Stimulated activated CD8-positive, alpha-beta memory T cell treated with anti-CD3 and anti-CD28 coated beads, Interleukin-15, amount 100 ng/mL, for 4 hours (primary cell): ENCODE results near the gene FAM187B.
"Not testable (repeated sequence)": the region's sequence is repeated elsewhere in the genome, so short reads cannot be mapped to it uniquely, and the experiment has no call there.

ENCODE experiments used
- DNase-seq, 2 donors: peaks; one replicate each; pipeline ENCODE4 v3.0.0-alpha.2; 2020; ENCODE audit warnings: low read depth in 2 of 2

Gene FAM187B

GRCh38 chr19:35236638-35237400, 8.3 kb upstream of the FAM187B start:
- no peak for DNase-seq

- DNase-seq, result no peak
Observed at GRCh38 chr19:35232912-35233311, 4.4 kb upstream of the FAM187B start.

GRCh38 chr19:35231956-35232645, 3.6 kb upstream of the FAM187B start:
- DNase-seq, result no peak

- DNase-seq, result no peak
Observed at GRCh38 chr19:35229601-35230000, 1.1 kb upstream of the FAM187B start.

GRCh38 chr19:35226748-35227147, 1.8 kb downstream of the FAM187B start:
- no peak for DNase-seq

- DNase-seq, result no peak
Observed at GRCh38 chr19:35225951-35226350, 2.6 kb downstream of the FAM187B start.

GRCh38 chr19:35224681-35225571, 3.6 kb downstream of the FAM187B start:
- no peak for DNase-seq

GRCh38 chr19:35223862-35224505, 4.6 kb downstream of the FAM187B start:
- no peak for DNase-seq

- DNase-seq, result no peak
Observed at GRCh38 chr19:35223084-35223790, 5.3 kb downstream of the FAM187B start.

GRCh38 chr19:35222373-35223015, 6.0 kb downstream of the FAM187B start:
- no peak for DNase-seq

- DNase-seq, result not testable (repeated sequence)
Observed at GRCh38 chr19:35220973-35221590, 7.5 kb downstream of the FAM187B start.

GRCh38 chr19:35220315-35220921, 8.1 kb downstream of the FAM187B start:
- DNase-seq, result no peak

GRCh38 chr19:35219008-35219407, 9.5 kb downstream of the FAM187B start:
- DNase-seq, result no peak

- DNase-seq, result no peak
Observed at GRCh38 chr19:35217649-35217990, 10.9 kb downstream of the FAM187B start.

GRCh38 chr19:35216833-35217648, 11.5 kb downstream of the FAM187B start:
- DNase-seq, result no peak

GRCh38 chr19:35216016-35216832, 12.3 kb downstream of the FAM187B start:
- DNase-seq, result no peak

GRCh38 chr19:35214766-35215422, 13.6 kb downstream of the FAM187B start:
- DNase-seq, result no peak
